IMR-90 (cell line): Measurements from ENCODE around the gene FLCN. TPM values are rescaled to one million over a fixed set of nuclear protein-coding genes. Genes with fewer than 3 reads are reported as not detected.

Experiments
- ATAC-seq: fragments of 200-7000 bp; cut with Tn5 transposase; 2 replicates; pipeline ENCODE4 v1.9.1; 2020; ENCODE audit warnings: low read depth, mild to moderate bottlenecking, moderate library complexity
- BruUV-seq: library from RNA; stranded (reverse); fragments of 400-500 nt; replicated peaks from 2 replicates; lab custom pipeline; 2021; lab: Mats Ljungman, UMichigan
- CTCF ChIA-PET: fragments of 300-600 bp; formaldehyde crosslinking; extraction: SDS; loops from one replicate; lab custom pipeline; 2021; ENCODE audit warnings: antibody characterized with exemption; lab: Yijun Ruan, JAX
- POLR2A ChIA-PET: fragments of 300-600 bp; sonication (Branson Sonifier 250); formaldehyde crosslinking; loops from one replicate; lab custom pipeline; 2022; ENCODE audit warnings: antibody characterized with exemption; ENCODE audit not compliant: unreplicated experiment; lab: Charles Lee
- DNase-seq: peaks from one replicate; pipeline ENCODE4 v3.0.0; 2013
- H2AFZ ChIP-seq: replicated peaks from 2 replicates; pipeline ENCODE3; 2013; ENCODE audit warnings: low read length, mild to moderate bottlenecking; ENCODE audit not compliant: poor library complexity
- H2AK5ac ChIP-seq: 2 replicates; pipeline ENCODE4 v1.6.1; 2013; ENCODE audit warnings: low read depth, low read length, inconsistent platforms
- H2AK9ac ChIP-seq: replicated peaks from 2 replicates; pipeline ENCODE3; 2013; ENCODE audit warnings: mild to moderate bottlenecking, low read depth, low read length, moderate library complexity; ENCODE audit not compliant: poor library complexity
- H2BK120ac ChIP-seq: 2 replicates; pipeline ENCODE4 v1.6.1; 2013; ENCODE audit warnings: low read depth, low read length, inconsistent platforms
- H2BK15ac ChIP-seq: 3 replicates; pipeline ENCODE4 v1.6.1; 2013; ENCODE audit warnings: low read depth, low read length, inconsistent platforms
- H2BK20ac ChIP-seq: 2 replicates; pipeline ENCODE4 v1.6.1; 2013; ENCODE audit warnings: low read depth, mild to moderate bottlenecking, inconsistent platforms, low read length, moderate library complexity
- H2BK5ac ChIP-seq: 2 replicates; pipeline ENCODE4 v1.6.1; 2013; ENCODE audit warnings: mild to moderate bottlenecking, low read depth, low read length, inconsistent platforms; ENCODE audit not compliant: poor library complexity, severe bottlenecking
- H3K14ac ChIP-seq: replicated peaks from 2 replicates; pipeline ENCODE4 v1.6.1; 2013; ENCODE audit warnings: low read depth, low read length, inconsistent platforms
- H3K18ac ChIP-seq: 2 replicates; pipeline ENCODE4 v1.6.1; 2013; ENCODE audit warnings: low read depth, low read length, control low read depth
- H3K23ac ChIP-seq: 2 replicates; pipeline ENCODE4 v1.6.1; 2013; ENCODE audit warnings: low read depth, low read length, inconsistent platforms
- H3K27ac ChIP-seq: 2 replicates; pipeline ENCODE4 v1.5.1; 2013; ENCODE audit warnings: mild to moderate bottlenecking, control low read depth, low read length; ENCODE audit not compliant: insufficient read depth
- H3K27me3 ChIP-seq: 2 replicates; pipeline ENCODE4 v1.6.1; 2013; ENCODE audit warnings: low read length; ENCODE audit not compliant: control insufficient read depth, insufficient read depth
- H3K36me3 ChIP-seq: 2 replicates; pipeline ENCODE4 v1.6.1; 2013; ENCODE audit warnings: low read length, mixed read lengths; ENCODE audit not compliant: control insufficient read depth, insufficient read depth
- H3K4ac ChIP-seq: 2 replicates; pipeline ENCODE4 v1.6.1; 2013; ENCODE audit warnings: low read depth, low read length, inconsistent platforms
- H3K4me1 ChIP-seq: 2 replicates; pipeline ENCODE4 v1.6.1; 2013; ENCODE audit warnings: low read length, mixed read lengths; ENCODE audit not compliant: control insufficient read depth, insufficient read depth
- H3K4me2 ChIP-seq: 2 replicates; pipeline ENCODE4 v1.6.1; 2013; ENCODE audit warnings: low read depth, mild to moderate bottlenecking, control low read depth, low read length, moderate library complexity
- H3K4me3 ChIP-seq: 2 replicates; pipeline ENCODE4 v1.5.1; 2013; ENCODE audit warnings: low read depth, mild to moderate bottlenecking, control low read depth, low read length, moderate library complexity; ENCODE audit not compliant: insufficient read depth
- H3K56ac ChIP-seq: 2 replicates; pipeline ENCODE4 v1.6.1; 2013; ENCODE audit warnings: low read length, inconsistent platforms; ENCODE audit not compliant: insufficient read depth; ENCODE audit errors: extremely low read depth
- H3K79me1 ChIP-seq, 2 experiments: 2 replicates each; pipeline ENCODE4 v1.6.1; 2013; ENCODE audit warnings: low read length in 2 of 2, inconsistent platforms in 1 of 2, low read depth in 1 of 2
- H3K9ac ChIP-seq: 2 replicates; pipeline ENCODE4 v1.6.1; 2013; ENCODE audit warnings: low read depth, low read length, control low read depth
- H3K9me1 ChIP-seq: 2 replicates; pipeline ENCODE4 v1.6.1; 2013; ENCODE audit warnings: low read length, inconsistent platforms; ENCODE audit not compliant: insufficient read depth
- H3K9me3 ChIP-seq: 2 replicates; pipeline ENCODE4 v1.6.1; 2013; ENCODE audit warnings: low read length; ENCODE audit not compliant: control insufficient read depth, insufficient read depth
- H4K20me1 ChIP-seq: 2 replicates; pipeline ENCODE4 v1.6.1; 2013; ENCODE audit warnings: low read length, inconsistent platforms; ENCODE audit not compliant: insufficient read depth
- H4K5ac ChIP-seq: 2 replicates; pipeline ENCODE4 v1.6.1; 2013; ENCODE audit warnings: mild to moderate bottlenecking, low read depth, low read length, control low read depth
- H4K8ac ChIP-seq, 2 experiments: 2 replicates each; pipeline ENCODE4 v1.6.1; 2013; ENCODE audit warnings: low read depth in 2 of 2, low read length in 2 of 2, control low read depth in 1 of 2, inconsistent platforms in 1 of 2
- H4K91ac ChIP-seq: 2 replicates; pipeline ENCODE4 v1.6.1; 2013; ENCODE audit warnings: low read depth, low read length, inconsistent platforms; ENCODE audit not compliant: insufficient read depth
- BHLHE40 ChIP-seq: fragments of 150-350 bp; IDR thresholded peaks from 2 replicates; pipeline ENCODE4 v1.6.1; 2016; ENCODE audit warnings: mild to moderate bottlenecking, low read depth, low read length
- CHD1 ChIP-seq: IDR thresholded peaks from 2 replicates; pipeline ENCODE4 v1.6.1; 2012; ENCODE audit warnings: low read depth, low read length, improper control_type of control experiment
- MAFK ChIP-seq: IDR thresholded peaks from 2 replicates; pipeline ENCODE4 v1.6.1; 2012; ENCODE audit warnings: low read depth, low read length, improper control_type of control experiment
- WGBS, 2 experiments: methylation state at CpG; one replicate each; pipeline versions ENCODE4 v1.1.5 to v1.1.7; 2013; ENCODE audit warnings: missing lambda C conversion rate in 2 of 2; ENCODE audit not compliant: insufficient read length in 1 of 2; ENCODE audit errors: extremely low coverage in 2 of 2; 5-methylcytosine and 5-hydroxymethylcytosine counted together
- dilution Hi-C: fragments of 300-500 bp; cut with HindIII; formaldehyde crosslinking; loops from one replicate; pipeline ENCODE4 v1.14.3; 2018; ENCODE audit warnings: low sequenced_read_pairs; ENCODE audit not compliant: unreplicated experiment
- in situ Hi-C: fragments of 300-500 bp; cut with MboI; formaldehyde crosslinking; loops from 3 replicates; pipeline ENCODE4 v1.14.3; 2019; ENCODE audit warnings: low sequenced_read_pairs, inconsistent platforms, mixed read lengths
- intact Hi-C: fragments of 100-400 bp; cut with micrococcal nuclease; formaldehyde crosslinking; loops from 2 replicates; pipeline ENCODE4 v1.10.0; 2022
- polyA plus RNA-seq, 3 experiments: library from polyadenylated mRNA; depleted of rRNA; stranded (reverse); fragments of >200 nt; gene quantifications; 2 replicates each; pipeline ENCODE4 v1.2.3, GENCODE V29; 2012; ENCODE audit warnings: low replicate concordance in 1 of 3
- total RNA-seq: library from RNA; depleted of rRNA; stranded (reverse); fragments of >200 nt; gene quantifications from 2 replicates; pipeline ENCODE4 v1.2.3, GENCODE V29; 2012

The FLCN gene
- total and polyA plus RNA-seq, 2 of the 4 experiments (the other 2 are of a cell fraction) = 16.8 to 24.8 TPM

- Histone ChIP-seq H3K23ac (peak overlapping the region; percentile 87), H3K27ac (0 out of 2 replicates have a peak overlapping the region, but pooled peaks have one; percentile 12), H4K8ac (no peak overlapping the region), H3K79me1 (peaks cover 20 to 59% of the 10 kb centered on the region in 2 experiments), H3K9ac (peak overlapping the region; percentile 97), H3K14ac (peak overlapping the region; percentile 67; the same call in 1 of the 2 replicates), H3K4ac (no peak overlapping the region), H4K91ac (no peak overlapping the region), H3K4me3 (peak overlapping the region; percentile 93), H2BK120ac (no peak overlapping the region), H3K27me3 (no peaks in the 10 kb centered on the region), H4K20me1 (peaks cover 47% of the 10 kb centered on the region), H2BK15ac (no peak overlapping the region), H2AFZ (no peak overlapping the region), H2BK20ac (no peak overlapping the region), H3K36me3 (peaks cover 17% of the 10 kb centered on the region), H2BK5ac (no peak overlapping the region), H3K9me3 (no peaks in the 10 kb centered on the region), H3K56ac (peak overlapping the region; percentile 35; the same call in 1 of the 2 replicates), H2AK9ac (peak overlapping the region; percentile 96), H3K4me2 (peak overlapping the region; percentile 96), H3K9me1 (peaks cover 9% of the 10 kb centered on the region), H2AK5ac (peak overlapping the region; percentile 20; the same call in 1 of the 2 replicates), H3K18ac (no peak overlapping the region), H4K5ac (no peak overlapping the region), H3K4me1 (peaks cover 4% of the 10 kb centered on the region)
- ChIA-PET CTCF (no interaction called here), POLR2A (interaction anchor here (0.5 kb wide), 1 partner anchor 27 kb away, joined by 8 read pairs; no protein-coding TSS in a partner anchor)
- DNase-seq = peak; percentile 44
- WGBS, 2 experiments = 88% methylated on average over 6 of the region's 19 CpGs; no CpG with 5 or more reads in 1 of the 2 experiments
- TF ChIP-seq BHLHE40 (no peak), MAFK (no peak), CHD1 (no peak)
- BruUV-seq = no TSS peak
- peak; percentile 8; the same call in 1 of the 2 replicates for ATAC-seq
- dilution Hi-C loops (no loop called here), intact Hi-C loops (loop anchor here (1.0 kb wide), 1 partner anchor 93 kb away; no protein-coding TSS in a partner anchor), in situ Hi-C loops (no loop called here)
These were observed 1.5 kb downstream of the FLCN start for GRCh38 chr17:17235212-17236174.
